Ovary (tissue), 9 donors: ENCODE results near the gene ZKSCAN1. TPM values are rescaled to one million over a fixed set of nuclear protein-coding genes. Genes with fewer than 3 reads are reported as not detected.
A peak's percentile ranks its signal among the peaks of the same experiment; 100 is the strongest.

Experiments
- DNase-seq, 5 donors: peaks; one replicate each; pipeline ENCODE4 v3.0.0-alpha.2; 2019 to 2020
- H3K27ac ChIP-seq, 2 donors: fragments of 200-600 bp; one replicate each; pipeline versions ENCODE4 v1.5.1 to v1.8.0; 2019 to 2022
- H3K27me3 ChIP-seq: fragments of 200-600 bp; one replicate; pipeline ENCODE4 v1.8.0; 2022
- H3K36me3 ChIP-seq: fragments of 200-600 bp; sonication (generic); one replicate; pipeline ENCODE4 v1.5.1; 2019
- H3K4me1 ChIP-seq: one replicate; pipeline ENCODE4 v1.8.1; 2013; ENCODE audit warnings: mild to moderate bottlenecking, moderate library complexity; ENCODE audit not compliant: insufficient read depth
- H3K4me3 ChIP-seq: fragments of 200-600 bp; sonication (generic); one replicate; pipeline ENCODE4 v1.5.1; 2017
- H3K9me3 ChIP-seq, 2 donors: fragments of 200-600 bp in 1 of 2; sonication (generic) in 1 of 2; one replicate each; pipeline versions ENCODE4 v1.5.1 to v1.8.1; 2013 to 2019; ENCODE audit warnings: mild to moderate bottlenecking in 1 of 2, moderate library complexity in 1 of 2
- EP300 ChIP-seq: sonication (generic); formaldehyde crosslinking; IDR thresholded peaks from one replicate; pipeline ENCODE4 v1.6.1; 2017; ENCODE audit warnings: antibody characterized with exemption
- POLR2A ChIP-seq: fragments of 450-650 bp; IDR thresholded peaks from one replicate; pipeline ENCODE4 v1.6.1; 2017; ENCODE audit warnings: antibody characterized with exemption, mild to moderate bottlenecking, moderate library complexity
- WGBS, 3 donors: extraction: QIAGEN DNeasy Blood & Tissue Kit in 1 of 3; methylation state at CpG; one replicate each; pipeline versions ENCODE4 v1.1.5 to v1.1.7; 2013 to 2017; 5-methylcytosine and 5-hydroxymethylcytosine counted together
- intact Hi-C, 4 donors: fragments of 100-400 bp; cut with DNase I; formaldehyde crosslinking; loops; one replicate each; pipeline versions ENCODE4 v1.11.0 to v1.15.1; 2022 to 2023
- polyA plus RNA-seq, 2 donors: library from polyadenylated mRNA; stranded (reverse); fragments of 200-250 nt in 1 of 2; fragments of 350-450 nt in 1 of 2; fragmentation: Illumina TruSeq in 1 of 2; extraction: RNeasy Lipid Tissue Mini Kit (QIAGEN cat#74804) in 1 of 2; gene quantifications; one replicate each; pipeline ENCODE4 v1.2.3, GENCODE V29; 2013 to 2014
- total RNA-seq, 7 donors: library from RNA; depleted of rRNA in 2 of 7; stranded (reverse); fragments of >200 nt in 2 of 7; fragmentation: NEBNext Ultra II Directional in 3 of 7; extraction: Animal tissue kit (Norgen Biotek cat#: 25700) in 3 of 7; gene quantifications; one replicate each; pipeline versions ENCODE4 v1.1.0 to v1.2.4, GENCODE V29; 2016 to 2023
- TF ChIP-seq, protein P1 (sequence below), 3 donors: fragments of 450-650 bp in 2 of 3; fragments of 200-600 bp in 1 of 3; IDR thresholded peaks; one replicate each; pipeline versions ENCODE4 v1.5.1 to v1.8.0; 2016 to 2022; ENCODE audit warnings: antibody characterized with exemption in 3 of 3, mild to moderate bottlenecking in 1 of 3
- donor health status: DM: no; HTN: no; CAD: no; lungs with moderate emphysema.
- donor health status: DM: no; HTN: no; CAD: no.
- donor health status: Bipolar disorder and iron deficiency.
- donor health status: DM: yes; HTN: yes; CAD: no.
- donor health status: DM: no; HTN: no; CAD: no.
- donor health status: DM: yes; HTN: yes; CAD: no.

The ZKSCAN1 gene
- total and polyA plus RNA-seq, 9 donors, result 14.2 to 90.7 (median 73.5) TPM

DNA sequence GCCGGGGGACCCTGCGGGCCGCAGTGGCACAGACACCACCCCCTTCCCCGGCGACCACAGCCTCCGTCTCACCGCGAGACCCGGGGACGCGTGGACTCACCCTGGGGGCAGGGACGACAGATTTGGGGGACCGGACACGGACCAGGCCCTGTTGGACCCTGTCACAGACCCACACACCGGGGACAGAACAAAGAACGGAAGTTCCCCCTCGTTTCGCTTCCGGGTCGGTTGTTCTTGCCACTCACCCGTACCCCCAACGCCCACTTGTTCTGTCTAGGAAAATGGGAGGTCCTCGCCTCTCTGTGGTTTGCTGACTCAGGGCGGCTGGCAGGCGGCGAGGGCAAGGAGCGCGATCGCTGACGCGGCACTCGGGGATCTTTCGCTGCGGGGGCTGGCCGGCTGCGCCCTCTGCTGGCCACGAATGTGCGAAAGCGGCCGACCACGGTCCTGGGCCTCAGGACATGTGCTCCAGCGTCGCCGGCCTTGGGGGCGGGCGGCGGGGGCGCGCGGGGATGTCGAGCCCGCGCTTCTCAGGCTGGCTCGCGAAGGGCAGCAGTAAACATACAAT, 66.2 kb downstream of the ZKSCAN1 start, which contains the start of gene ZNF3:
ZNF3 (minus strand) TSS at position 189 of the 568 bp plus-strand sequence. CDS start 4,366 bp downstream, outside the sequence.
- H3K27me3 ChIP-seq, result no peaks in the 10 kb centered on the region
- TF ChIP-seq, protein P1, sequence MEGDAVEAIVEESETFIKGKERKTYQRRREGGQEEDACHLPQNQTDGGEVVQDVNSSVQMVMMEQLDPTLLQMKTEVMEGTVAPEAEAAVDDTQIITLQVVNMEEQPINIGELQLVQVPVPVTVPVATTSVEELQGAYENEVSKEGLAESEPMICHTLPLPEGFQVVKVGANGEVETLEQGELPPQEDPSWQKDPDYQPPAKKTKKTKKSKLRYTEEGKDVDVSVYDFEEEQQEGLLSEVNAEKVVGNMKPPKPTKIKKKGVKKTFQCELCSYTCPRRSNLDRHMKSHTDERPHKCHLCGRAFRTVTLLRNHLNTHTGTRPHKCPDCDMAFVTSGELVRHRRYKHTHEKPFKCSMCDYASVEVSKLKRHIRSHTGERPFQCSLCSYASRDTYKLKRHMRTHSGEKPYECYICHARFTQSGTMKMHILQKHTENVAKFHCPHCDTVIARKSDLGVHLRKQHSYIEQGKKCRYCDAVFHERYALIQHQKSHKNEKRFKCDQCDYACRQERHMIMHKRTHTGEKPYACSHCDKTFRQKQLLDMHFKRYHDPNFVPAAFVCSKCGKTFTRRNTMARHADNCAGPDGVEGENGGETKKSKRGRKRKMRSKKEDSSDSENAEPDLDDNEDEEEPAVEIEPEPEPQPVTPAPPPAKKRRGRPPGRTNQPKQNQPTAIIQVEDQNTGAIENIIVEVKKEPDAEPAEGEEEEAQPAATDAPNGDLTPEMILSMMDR (IDR thresholded peaks at IDR 0.05), result peak; percentile 93 to 97 (median 96)
- TF ChIP-seq EP300 (no peak), POLR2A (peak; percentile 70)
- intact Hi-C loops, result loop anchor here in 2 of 4 donors (5.0 kb wide), 1 partner anchor 84 kb away; no protein-coding TSS in a partner anchor
- H3K4me1 ChIP-seq, result peaks cover 6% of the 10 kb centered on the region
- H3K4me3 ChIP-seq, result peak within 1 kb of the TSS; percentile 100
- peak; percentile 97 to 99 (median 98) for DNase-seq
- H3K36me3 ChIP-seq, result no peaks in the 10 kb centered on the region
- 1% methylated on average over 55 of the region's 55 CpGs for WGBS, 3 donors
- peak within 1 kb of the TSS in 1 of 2 donors; percentile 37 for H3K27ac ChIP-seq
- H3K9me3 ChIP-seq, result no peaks in the 10 kb centered on the region

DNA sequence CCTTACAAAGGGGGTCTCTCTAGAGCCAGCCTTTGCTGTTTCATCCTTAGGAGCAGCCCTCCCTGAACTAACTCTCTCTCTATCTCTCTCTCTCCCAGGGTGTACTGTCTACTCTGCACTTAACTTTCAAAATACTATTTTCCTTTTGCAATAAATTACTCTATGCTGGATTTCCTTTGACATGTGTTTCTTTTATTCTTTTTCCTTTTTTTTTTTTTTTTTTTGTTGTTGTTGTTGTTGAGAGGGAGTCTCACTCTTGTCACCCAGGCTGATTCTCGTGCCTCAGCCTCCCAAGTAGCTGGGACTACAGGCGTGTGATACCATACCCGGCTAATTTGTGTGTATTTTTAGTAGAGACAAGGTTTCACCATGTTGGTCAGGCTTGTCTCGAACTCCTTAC, 67.6 kb downstream of the ZKSCAN1 start:
- WGBS, 3 donors, result 62 to 69% (median 65%) methylated on average over 4 of the region's 4 CpGs
- H3K9me3 ChIP-seq, result no peaks in the 10 kb centered on the region
- H3K36me3 ChIP-seq, result no peaks in the 10 kb centered on the region
- no peak for DNase-seq
- no peak overlapping the region for H3K27ac ChIP-seq
- intact Hi-C loops, result loop anchor here in 2 of 4 donors (5.0 kb wide), 1 partner anchor 86 kb away; no protein-coding TSS in a partner anchor
- no peaks in the 10 kb centered on the region for H3K27me3 ChIP-seq
- TF ChIP-seq POLR2A, result no peak
- no peak for TF ChIP-seq EP300
- TF ChIP-seq, protein P1 (IDR thresholded peaks at IDR 0.05), result no peak
- H3K4me3 ChIP-seq, result no peak overlapping the region
- peaks cover 6% of the 10 kb centered on the region for H3K4me1 ChIP-seq

DNA sequence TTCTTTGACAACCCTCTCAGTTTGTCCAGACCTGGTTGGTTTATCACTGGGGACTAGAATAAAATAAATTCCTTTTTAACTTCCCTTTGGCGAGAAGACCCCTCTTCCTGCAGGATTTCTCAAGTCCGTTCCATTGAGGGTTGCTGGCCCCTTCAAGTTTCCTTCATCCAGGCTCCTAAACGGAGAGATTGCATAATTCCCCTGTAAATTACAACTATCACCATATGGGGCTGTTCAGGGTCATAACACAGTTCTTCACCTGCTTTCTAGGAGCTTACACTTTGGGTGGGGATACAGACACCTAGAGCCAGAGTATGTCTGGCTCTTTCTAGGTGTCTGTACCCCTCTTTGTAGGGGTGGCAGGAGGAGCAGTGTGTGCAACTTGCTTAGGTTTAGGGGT, 70.1 kb downstream of the ZKSCAN1 start:
- DNase-seq, result no peak
- no peak overlapping the region for H3K27ac ChIP-seq
- H3K27me3 ChIP-seq, result no peaks in the 10 kb centered on the region
- H3K4me3 ChIP-seq, result no peak overlapping the region
- H3K9me3 ChIP-seq, result no peaks in the 10 kb centered on the region
- H3K36me3 ChIP-seq, result no peaks in the 10 kb centered on the region
- TF ChIP-seq EP300 (no peak), POLR2A (no peak)
- TF ChIP-seq, protein P1 (IDR thresholded peaks at IDR 0.05), result no peak
- no peaks in the 10 kb centered on the region for H3K4me1 ChIP-seq
- 41 to 47% (median 41%) methylated on average over 3 of the region's 3 CpGs for WGBS, 3 donors
- intact Hi-C loops, result no loop called here

DNA sequence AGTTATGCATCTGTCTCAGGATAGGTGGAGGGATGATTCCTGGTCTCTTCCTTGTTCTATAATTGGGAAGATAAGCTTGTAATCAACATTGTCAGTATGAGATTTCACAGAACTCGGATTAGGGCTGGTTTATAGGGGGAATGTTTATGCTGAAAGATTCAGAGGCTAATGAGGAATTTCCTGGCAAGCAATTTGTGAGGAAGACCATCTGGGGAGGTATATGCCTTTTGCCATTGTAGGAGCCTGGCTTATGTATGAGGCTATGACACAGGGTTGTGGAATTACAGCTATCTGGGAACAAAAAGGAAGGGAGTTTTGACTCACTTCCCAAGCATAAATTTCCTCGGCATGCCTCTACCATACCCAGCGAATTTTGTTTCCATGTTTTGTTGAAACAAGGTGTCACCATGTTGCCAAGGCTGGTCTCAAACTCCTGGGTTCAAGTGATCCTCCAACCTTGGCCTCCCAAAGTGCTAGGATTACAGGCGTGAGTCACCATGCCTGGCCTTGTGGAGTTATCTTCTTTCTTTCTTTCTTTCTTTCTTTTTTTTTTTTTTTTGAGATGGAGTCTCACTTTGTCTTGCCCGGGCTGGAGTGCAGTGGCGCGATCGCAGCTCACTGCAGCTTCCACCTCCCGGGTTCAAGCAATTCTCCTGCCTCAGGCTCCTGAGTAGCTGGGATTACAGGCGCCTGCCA, 71.8 kb downstream of the ZKSCAN1 start:
- intact Hi-C loops, result no loop called here
- Histone ChIP-seq H3K9me3 (no peaks in the 10 kb centered on the region), H3K4me1 (no peaks in the 10 kb centered on the region), H3K27ac (no peak overlapping the region), H3K27me3 (no peaks in the 10 kb centered on the region), H3K36me3 (no peaks in the 10 kb centered on the region), H3K4me3 (no peak overlapping the region)
- TF ChIP-seq EP300 (no peak), POLR2A (no peak)
- TF ChIP-seq, protein P1 (IDR thresholded peaks at IDR 0.05), result no peak
- no peak for DNase-seq
- WGBS, 3 donors, result 31 to 41% (median 40%) methylated on average over 10 of the region's 10 CpGs
